Measurements from ENCODE around the gene SYT1. TPM values are rescaled to one million over a fixed set of nuclear protein-coding genes. Genes with fewer than 3 reads are reported as not detected.

SYT1 gene
- total RNA-seq, 1 experiment from 2014 or later, result 15.8 TPM

- H3K9ac ChIP-seq (ENCODE audit: extremely low read depth, insufficient read length, low read length), result peak overlapping the region; percentile 35
Measured at GRCh38 chr12:78864870-78865463, 393 bp downstream of the SYT1 start.

More at GRCh38 chr12:78864870-78865463, 393 bp downstream of the SYT1 start:
- H2BK15ac ChIP-seq (ENCODE audit: low read depth, low read length), result no peak overlapping the region
- H3K27me3 Mint-ChIP-seq (ENCODE audit: low read depth), result peaks cover 1% of the 10 kb centered on the region; the same call in 1 of the 2 replicates
- no peaks in the 10 kb centered on the region for H4K20me1 ChIP-seq (ENCODE audit: control insufficient read depth, insufficient read depth, insufficient read length)
- WGBS (ENCODE audit: extremely low coverage, insufficient read length, low lambda C conversion rate), result no CpG with 5 or more reads among the region's 32 CpGs
- no peak overlapping the region for H3K4ac ChIP-seq (ENCODE audit: low read depth, low read length)
- H3K36me3 Mint-ChIP-seq (ENCODE audit: insufficient read depth in 1 of 3, low read depth in 3 of 3), result no peaks in the 10 kb centered on the region
- H3K79me2 ChIP-seq (ENCODE audit: insufficient read depth, low read length), result peaks cover 16% of the 10 kb centered on the region; the same call in 1 of the 2 replicates
- no peak overlapping the region for H4K5ac ChIP-seq (ENCODE audit: insufficient read length, low read depth, low read length)
- TF ChIP-seq CTCF (conservative IDR thresholded peaks at IDR 0.05), result no peak
- peak overlapping the region in 2 of 3 experiments; percentile 89 to 91; a peak in 3 of 7 replicates for H3K27ac Mint-ChIP-seq
- H3K4me2 ChIP-seq (ENCODE audit: insufficient read depth, insufficient read length, low read length), result peak overlapping the region; percentile 73
- H4K8ac ChIP-seq (replicated peaks; ENCODE audit: insufficient read length, low read depth, low read length), result no peak overlapping the region
- H2BK5ac ChIP-seq (ENCODE audit: insufficient read length, low read length), result no peak overlapping the region
- H3T11ph ChIP-seq (ENCODE audit: low read length), result no peak overlapping the region
- H3K4me1 Mint-ChIP-seq, result peaks cover 23 to 27% of the 10 kb centered on the region in 2 experiments
- no peak overlapping the region for H3K56ac ChIP-seq (ENCODE audit: insufficient read length, low read depth, low read length)
- H3K23ac ChIP-seq (ENCODE audit: insufficient read length, low read depth, low read length), result no peak overlapping the region
- H2AK5ac ChIP-seq (ENCODE audit: insufficient read length, low read length), result no peak overlapping the region
- no peak overlapping the region for H2BK12ac ChIP-seq (ENCODE audit: insufficient read length, low read depth, low read length)
- no peaks in the 10 kb centered on the region for H3K79me1 ChIP-seq (ENCODE audit: insufficient read depth, low read depth, low read length, poor library complexity, severe bottlenecking)
- peaks cover 14% of the 10 kb centered on the region for H3K23me2 ChIP-seq (ENCODE audit: insufficient read length, low read depth, low read length, poor library complexity, severe bottlenecking)
- H3K9me3 Mint-ChIP-seq, result no peaks in the 10 kb centered on the region; a peak in 1 of 5 replicates
- no peaks in the 10 kb centered on the region for H3K4me1 ChIP-seq (ENCODE audit: insufficient read depth, low read length)
- no peak overlapping the region for H2BK20ac ChIP-seq (ENCODE audit: low read depth, low read length, poor library complexity, severe bottlenecking)
- H3K27ac ChIP-seq (ENCODE audit: insufficient read length, low read depth, low read length), result no peak overlapping the region
- no peak overlapping the region for H2BK120ac ChIP-seq (ENCODE audit: low read depth, low read length, poor library complexity, severe bottlenecking)
- no peak overlapping the region for H4K91ac ChIP-seq (ENCODE audit: insufficient read length, low read depth, low read length)
- H3K18ac ChIP-seq (ENCODE audit: insufficient read length, low read depth, low read length), result no peak overlapping the region
- H3K14ac ChIP-seq (ENCODE audit: insufficient read depth, low read length), result no peak overlapping the region; the same call in 1 of the 2 replicates
- H3K9me3 ChIP-seq (ENCODE audit: control insufficient read depth, low read depth, low read length), result no peaks in the 10 kb centered on the region
- H3K27me3 ChIP-seq (ENCODE audit: insufficient read depth, low read length), result no peaks in the 10 kb centered on the region
- DNase-seq, result no peak
- no peak overlapping the region for H2AFZ ChIP-seq (ENCODE audit: low read length)
- H3K4me3 Mint-ChIP-seq, result peak overlapping the region; percentile 95 to 99

All from H9 (cell line).